GM19372 (cell line): ENCODE results near the gene TTC28.

Experiments
- ATAC-seq: cut with Tn5 transposase; IDR thresholded peaks from one replicate; pipeline ENCODE4 v1.9.1; 2021; ENCODE audit warnings: mild to moderate bottlenecking, low read depth, moderate library complexity; ENCODE audit not compliant: unreplicated experiment

TTC28 gene

DNA sequence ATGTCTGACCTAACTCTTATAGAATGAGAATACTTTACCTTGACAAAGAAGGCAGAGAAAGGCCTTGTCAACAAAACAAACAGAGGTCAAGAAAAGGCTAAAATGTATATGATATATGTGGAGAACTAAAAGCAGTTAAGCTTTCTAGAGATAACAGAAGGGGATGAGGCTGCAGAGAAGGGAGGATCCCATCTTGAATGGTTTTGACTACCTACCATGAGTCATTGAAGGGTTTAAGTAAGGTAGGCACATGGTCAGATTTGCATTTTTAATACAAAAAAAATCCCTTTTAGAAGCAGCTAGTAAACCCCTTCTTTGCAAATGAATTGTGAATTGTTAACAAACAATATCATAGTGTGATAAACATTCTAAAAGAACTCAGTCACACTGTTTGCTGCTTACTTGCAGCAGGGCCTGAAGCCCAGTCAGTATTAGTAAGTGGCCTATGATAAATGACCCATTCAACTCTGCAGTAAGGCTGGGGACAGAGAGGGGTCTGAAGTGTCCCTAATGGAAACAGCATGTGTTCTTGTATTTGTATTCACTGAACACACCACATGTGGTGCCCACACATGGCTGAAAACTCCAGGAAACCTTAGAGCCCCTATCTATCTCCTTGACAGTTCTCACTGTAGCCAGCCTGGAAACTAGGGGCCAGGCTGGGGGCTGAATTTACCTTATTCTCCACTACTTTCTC, 431.8 kb downstream of the TTC28 start:
- no peak for ATAC-seq

DNA sequence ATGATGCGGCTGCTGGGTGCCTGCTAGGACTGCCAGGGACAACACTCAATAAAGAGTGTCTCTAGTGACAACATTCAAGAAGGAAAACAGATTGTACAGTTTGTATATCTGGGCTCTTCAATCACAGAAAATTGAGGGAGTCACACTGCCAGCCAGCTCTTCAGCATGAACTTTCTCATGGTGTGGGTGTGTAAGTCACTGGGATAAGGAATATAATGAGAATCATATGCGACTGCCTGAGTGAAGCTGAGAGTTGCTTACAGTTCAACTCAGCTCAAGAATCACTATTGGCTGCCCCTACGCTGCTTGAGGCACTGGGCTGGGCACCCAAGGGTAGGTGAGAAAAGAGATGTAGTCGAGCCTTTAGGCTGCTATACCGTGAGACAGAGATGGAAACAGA, 432.5 kb downstream of the TTC28 start:
- ATAC-seq, result no peak

GRCh38 chr22:28246397-28246796, 433.2 kb downstream of the TTC28 start:
- no peak for ATAC-seq

DNA sequence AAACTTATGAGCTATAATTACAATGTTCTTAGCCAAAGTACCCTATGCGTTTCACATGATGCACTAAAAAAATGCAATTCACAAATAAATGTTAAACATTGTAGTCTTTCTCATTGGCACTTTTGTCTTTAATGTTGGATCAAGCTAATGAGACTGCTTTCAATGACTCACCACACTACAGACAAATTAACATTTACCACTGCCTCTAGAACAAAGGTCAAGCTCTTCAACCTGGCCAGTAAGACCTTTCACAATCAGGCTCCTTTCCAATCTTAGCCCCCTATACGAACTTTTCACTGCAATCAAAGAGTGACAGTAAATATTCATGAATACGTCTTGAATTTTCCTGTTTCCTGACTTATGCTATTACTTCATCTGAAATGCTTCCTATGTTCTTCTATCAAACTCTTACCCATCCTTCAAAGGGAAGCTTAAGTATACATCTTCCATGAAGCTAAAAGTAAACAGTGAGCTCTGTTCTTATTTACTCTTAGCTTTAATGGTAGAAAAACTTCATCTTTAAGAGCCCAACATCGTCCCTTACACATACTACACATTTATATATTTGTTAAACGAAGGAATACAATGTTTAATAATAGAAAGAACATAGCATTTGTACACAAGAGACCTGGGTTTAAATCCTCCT, 433.9 kb downstream of the TTC28 start:
- ATAC-seq, result no peak

DNA sequence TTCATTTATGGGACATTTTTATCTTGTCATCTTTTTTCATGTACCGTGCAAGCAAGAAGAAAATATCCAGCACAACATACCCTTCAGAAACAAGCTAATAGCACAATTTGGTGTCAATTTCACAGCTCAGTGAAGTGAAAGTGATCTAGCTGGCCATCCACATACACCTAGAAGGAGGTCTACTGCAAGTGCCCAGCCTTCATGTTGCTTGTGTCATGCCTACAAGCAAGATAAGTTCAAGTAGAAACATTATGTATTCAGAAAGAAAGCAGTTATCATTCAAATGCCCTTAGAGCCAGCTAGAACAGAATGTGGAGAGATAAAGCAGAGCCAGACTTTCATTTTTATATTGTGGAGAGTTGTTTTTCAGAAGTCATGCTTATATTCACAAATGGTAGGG, 434.9 kb downstream of the TTC28 start:
- no peak for ATAC-seq

- ATAC-seq, result no peak
Measured at GRCh38 chr22:28243539-28243938, 436.1 kb downstream of the TTC28 start.

DNA sequence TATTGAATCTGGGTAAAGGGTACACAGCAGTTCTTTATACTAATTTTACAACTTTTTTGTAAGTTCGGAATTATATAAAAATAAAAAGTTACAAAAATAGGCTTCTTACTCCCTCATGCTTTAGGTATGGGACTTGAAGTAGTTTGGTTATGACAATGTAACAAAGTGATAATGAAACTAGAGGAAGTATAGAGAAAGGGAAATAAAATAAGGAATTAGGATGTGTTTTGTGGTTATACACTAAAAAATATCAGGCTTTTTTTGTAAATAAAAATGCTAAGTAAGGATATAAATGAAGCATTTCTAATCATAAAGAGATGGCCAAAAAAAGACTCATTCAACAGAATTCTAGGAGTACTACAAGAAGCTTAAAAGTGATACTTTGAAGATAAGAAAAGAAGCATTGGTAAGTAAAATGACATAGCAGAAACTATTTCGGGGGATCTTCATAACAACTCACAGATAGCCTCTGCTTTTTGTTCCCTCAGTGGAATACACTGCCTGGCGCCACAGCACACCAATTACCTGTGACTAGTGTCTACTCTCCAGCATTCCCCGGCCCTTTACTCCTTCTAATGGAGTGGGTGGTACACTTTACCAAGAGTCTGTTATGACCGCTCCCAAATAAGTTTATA, 437.9 kb downstream of the TTC28 start:
- no peak for ATAC-seq

DNA sequence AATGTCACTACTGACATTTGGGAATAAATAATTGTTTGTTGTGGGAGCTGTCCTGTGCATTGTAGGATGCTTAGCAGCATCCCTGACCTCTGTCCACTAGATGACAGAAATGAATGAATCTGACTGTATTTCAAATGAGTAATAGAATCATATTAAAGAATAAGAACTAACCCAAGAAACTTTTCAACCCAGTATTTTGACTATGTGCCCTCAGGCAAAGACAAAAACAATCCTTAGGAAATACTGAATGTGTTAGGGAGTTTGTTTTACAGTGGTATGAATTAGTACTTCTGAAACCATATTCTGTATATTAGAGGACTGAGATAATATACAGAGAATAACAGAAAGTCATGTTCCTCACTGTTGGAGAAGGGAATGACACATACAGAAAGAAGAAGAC, 439.7 kb downstream of the TTC28 start:
- ATAC-seq, result no peak

DNA sequence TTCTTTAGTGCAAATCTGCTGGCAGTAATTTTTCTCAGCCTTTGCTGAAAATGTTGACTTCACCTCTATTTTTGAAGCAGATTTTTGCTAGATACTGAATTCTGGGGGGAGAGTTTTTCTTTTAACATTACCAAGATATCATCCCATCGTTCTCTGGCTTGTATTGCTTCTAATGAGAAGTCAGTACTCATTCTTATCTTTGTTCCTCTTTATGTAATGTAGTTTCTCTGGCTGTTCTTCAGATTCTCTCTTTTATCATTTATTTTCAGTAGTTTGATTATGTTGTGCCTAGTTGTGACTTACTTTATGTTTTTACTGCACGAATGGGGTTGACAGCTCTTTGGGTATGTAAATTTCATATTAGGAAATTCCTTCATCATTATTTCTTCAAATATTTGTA, 441.9 kb downstream of the TTC28 start:
- no peak for ATAC-seq

- no peak for ATAC-seq
Measured at GRCh38 chr22:28237112-28237511, 442.5 kb downstream of the TTC28 start.

- no peak for ATAC-seq
Measured at GRCh38 chr22:28232204-28232603, 447.4 kb downstream of the TTC28 start.

DNA sequence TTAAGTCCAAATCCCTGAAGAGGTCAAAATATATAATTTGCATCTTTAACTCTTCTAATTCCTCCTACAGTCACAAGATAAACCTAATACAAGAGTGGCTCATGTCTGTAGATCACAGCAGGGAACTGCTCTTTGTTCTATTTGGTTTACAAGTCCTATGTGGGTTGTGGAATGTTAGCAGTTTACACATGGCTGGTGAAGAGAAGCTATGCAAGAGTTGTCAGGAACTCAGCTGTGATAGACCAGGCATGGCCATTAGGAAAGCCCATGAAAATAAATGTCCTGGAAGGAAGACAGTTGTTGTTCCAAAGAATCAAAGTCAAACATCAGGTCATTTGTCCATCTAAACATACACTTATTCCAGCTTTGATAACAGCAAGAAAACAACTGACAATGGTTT, 448.2 kb downstream of the TTC28 start:
- no peak for ATAC-seq

GRCh38 chr22:28230671-28231070, 449.0 kb downstream of the TTC28 start:
- no peak for ATAC-seq

DNA sequence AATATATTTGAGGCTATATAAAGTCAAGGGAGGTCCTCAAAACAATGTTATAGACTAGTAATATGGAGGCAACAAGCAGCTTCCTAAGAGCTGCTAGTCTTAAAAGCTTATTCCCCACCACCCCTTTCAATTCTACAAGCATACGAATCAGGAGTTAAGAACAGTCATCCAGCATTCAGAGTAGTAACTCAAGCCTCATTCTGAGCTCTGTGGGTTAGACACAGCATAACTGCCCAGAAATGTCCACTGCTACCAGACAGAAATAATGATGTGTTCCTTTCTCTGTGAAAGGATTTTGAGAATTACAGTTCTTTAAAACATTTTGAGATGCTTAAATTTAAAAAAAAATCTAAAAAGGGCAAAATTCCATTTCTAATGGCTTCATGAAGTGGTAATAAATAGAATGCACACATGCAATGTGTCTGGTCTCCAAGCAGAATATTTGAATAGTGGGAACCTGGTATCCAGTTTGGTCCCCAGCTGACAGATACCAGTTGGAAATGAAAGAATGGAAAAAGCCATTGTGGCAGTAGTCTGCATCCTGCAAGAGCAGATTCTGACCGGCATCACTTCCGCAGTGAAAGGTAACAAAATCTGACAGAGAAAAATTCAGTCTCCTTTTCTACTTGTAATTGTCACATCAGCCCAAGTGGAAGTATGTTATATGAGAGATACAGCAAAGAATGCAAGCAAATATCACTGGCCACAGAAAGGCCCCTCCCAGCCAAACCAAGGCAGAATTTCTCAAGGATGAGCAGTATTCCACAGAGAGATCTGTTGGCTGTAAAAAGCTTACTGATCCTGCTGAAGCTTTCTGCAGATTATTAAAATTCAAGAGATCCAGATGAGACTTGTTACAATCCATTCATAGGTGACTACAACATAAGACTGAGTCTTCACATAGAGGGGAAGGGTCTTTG, 449.8 kb downstream of the TTC28 start:
- no peak for ATAC-seq

DNA sequence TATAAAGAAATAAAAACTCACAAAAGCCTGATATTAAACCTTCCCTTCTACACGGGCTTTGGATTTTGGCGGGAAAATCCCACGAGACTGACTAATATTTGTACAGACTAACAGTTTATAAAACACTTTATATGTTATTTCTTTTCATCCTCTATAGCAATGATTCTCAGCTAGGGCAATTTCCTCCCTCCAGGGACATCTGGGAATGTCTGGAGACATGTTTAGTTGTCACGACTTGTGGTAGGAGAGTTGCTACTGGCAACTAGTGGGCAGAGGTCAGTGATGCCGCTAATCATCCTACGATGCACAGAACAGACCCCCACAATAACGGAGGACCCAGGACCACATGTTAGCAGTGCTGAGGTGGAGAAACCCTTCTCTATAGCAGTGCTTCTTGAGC, 455.8 kb downstream of the TTC28 start:
- ATAC-seq, result no peak

GRCh38 chr22:28222976-28223745, 456.5 kb downstream of the TTC28 start:
- ATAC-seq, result no peak

DNA sequence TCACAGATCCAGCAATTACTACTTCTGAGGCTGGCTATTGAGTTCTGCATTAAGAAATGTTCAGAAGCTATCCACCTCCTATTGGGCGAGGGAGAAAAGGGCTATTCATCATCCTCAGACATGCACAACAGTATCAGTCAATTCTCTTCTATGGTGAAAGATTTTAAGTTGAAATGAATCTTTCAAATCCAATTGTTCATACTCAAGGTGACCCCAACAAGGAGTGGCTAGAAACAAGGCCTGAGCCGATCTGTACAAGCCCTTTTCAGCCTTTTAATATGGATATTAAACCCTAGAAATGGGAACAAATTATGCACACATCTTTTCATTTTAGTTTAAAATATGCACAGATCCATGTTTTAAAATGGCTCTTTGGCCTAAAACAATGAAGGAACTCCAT, 457.1 kb downstream of the TTC28 start:
- no peak for ATAC-seq

DNA sequence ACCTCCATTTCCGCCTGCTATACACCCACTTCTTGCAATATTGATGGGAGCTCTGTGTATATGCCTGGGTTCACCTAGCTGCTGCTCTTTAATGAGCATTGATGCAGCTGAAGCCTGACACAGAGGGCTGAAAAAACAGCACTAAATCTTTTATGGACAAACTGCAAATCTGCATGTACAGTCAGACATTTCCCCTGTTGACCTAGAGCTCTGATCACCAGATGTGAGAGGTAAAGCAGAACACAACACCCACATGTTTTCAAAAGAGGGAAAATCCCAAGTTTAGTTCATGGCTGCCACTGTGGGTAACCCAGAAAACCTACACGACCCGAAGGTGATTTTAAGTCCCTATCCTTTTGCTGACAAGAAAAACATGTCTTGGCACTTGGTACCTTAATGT, 457.6 kb downstream of the TTC28 start:
- ATAC-seq, result no peak

GRCh38 chr22:28220626-28221363, 458.8 kb downstream of the TTC28 start:
- ATAC-seq, result no peak

- ATAC-seq, result no peak
Measured at GRCh38 chr22:28217277-28217676, 462.4 kb downstream of the TTC28 start.
